Central memory CD8-positive, alpha-beta T cell (primary cell): ENCODE measurements around the gene GRM4.
"Not testable (repeated sequence)": the region's sequence is repeated elsewhere in the genome, so short reads cannot be mapped to it uniquely, and the experiment has no call there.

ENCODE experiments used
- ATAC-seq: fragments of 150-1000 bp; cut with Tn5 transposase; replicated peaks from 2 replicates; pipeline ENCODE4 v1.10.0; 2022; ENCODE audit warnings: mild to moderate bottlenecking, moderate FRiP score, moderate number of reproducible peaks; ENCODE audit not compliant: poor library complexity, severe bottlenecking; ENCODE audit errors: extremely low read depth
- DNase-seq, 2 donors: peaks; one replicate each; pipeline ENCODE4 v3.0.0; 2021; ENCODE audit warnings: low spot score in 2 of 2
- H3K27ac Mint-ChIP-seq: one replicate; pipeline ENCODE4 v1.8.0; 2022; ENCODE audit warnings: low read depth, mild to moderate bottlenecking, moderate library complexity, mixed read lengths
- H3K27me3 Mint-ChIP-seq: one replicate; pipeline ENCODE4 v1.8.0; 2022; ENCODE audit warnings: mixed read lengths
- H3K36me3 Mint-ChIP-seq: one replicate; pipeline ENCODE4 v1.8.0; 2022; ENCODE audit warnings: mild to moderate bottlenecking, moderate library complexity, mixed read lengths; ENCODE audit not compliant: insufficient read depth
- H3K4me1 Mint-ChIP-seq: one replicate; pipeline ENCODE4 v1.8.0; 2022; ENCODE audit warnings: mixed read lengths
- H3K4me3 Mint-ChIP-seq: one replicate; pipeline ENCODE4 v1.8.0; 2022; ENCODE audit warnings: mild to moderate bottlenecking, moderate library complexity, mixed read lengths
- H3K9me3 Mint-ChIP-seq: one replicate; pipeline ENCODE4 v1.8.0; 2022; ENCODE audit warnings: mixed read lengths

Gene GRM4

DNA sequence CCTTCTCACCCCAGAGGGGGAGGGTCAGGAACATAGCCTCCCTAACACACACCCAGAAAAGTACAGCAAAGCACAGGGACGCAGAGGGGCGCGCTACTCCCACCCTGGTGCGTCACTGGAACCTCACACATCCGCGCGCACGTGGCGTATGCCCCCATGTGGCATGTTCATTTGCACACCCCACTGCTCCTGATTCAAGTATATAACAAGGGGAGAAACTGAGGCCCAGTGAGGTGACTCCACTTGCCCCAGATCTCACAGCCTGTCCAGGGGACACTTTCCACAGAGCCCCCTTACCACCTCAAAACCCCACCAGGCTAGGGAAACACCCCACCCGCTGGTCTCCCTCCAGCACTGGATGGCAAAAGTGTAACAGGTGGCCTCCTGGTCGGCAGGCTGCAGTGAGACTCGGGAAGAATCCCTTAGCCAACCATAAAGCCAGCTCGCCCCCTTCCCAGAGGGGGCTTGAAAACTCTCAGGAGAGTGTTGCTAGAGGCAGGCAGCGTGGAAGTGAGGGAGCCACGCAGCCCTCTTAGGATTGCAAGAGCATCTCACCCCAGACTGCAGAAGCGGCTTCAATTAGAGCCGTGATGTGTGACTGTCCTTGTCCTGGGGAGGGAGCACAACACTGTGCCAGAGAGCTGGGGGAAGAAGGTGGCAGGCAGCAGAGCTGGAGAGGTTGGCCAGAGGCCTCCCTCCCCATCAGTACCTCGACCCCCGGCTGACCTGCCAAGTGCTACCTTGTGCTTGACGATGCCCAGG lies at the start of gene GRM4:
Gene GRM4, minus strand, starts transcription at position 67 of the 762 bp plus-strand sequence. CDS start 12,591 bp downstream, outside the sequence.
- H3K27ac Mint-ChIP-seq: no peak within 1 kb of the TSS
- H3K4me3 Mint-ChIP-seq: peak within 1 kb of the TSS; percentile 76
- ATAC-seq: no peak
- H3K36me3 Mint-ChIP-seq: peaks cover 4% of the 10 kb centered on the region
- H3K27me3 Mint-ChIP-seq: peaks cover 68% of the 10 kb centered on the region
- peaks cover 14% of the 10 kb centered on the region for H3K4me1 Mint-ChIP-seq
- no peak for DNase-seq
- no peaks in the 10 kb centered on the region for H3K9me3 Mint-ChIP-seq

GRCh38 chr6:34194772-34195171 lies 48.9 kb upstream of the GRM4 start:
- no peak overlapping the region for H3K4me3 Mint-ChIP-seq
- H3K9me3 Mint-ChIP-seq: no peaks in the 10 kb centered on the region
- no peak overlapping the region for H3K27ac Mint-ChIP-seq
- DNase-seq: no peak
- H3K27me3 Mint-ChIP-seq: no peaks in the 10 kb centered on the region
- no peaks in the 10 kb centered on the region for H3K36me3 Mint-ChIP-seq
- ATAC-seq: no peak
- H3K4me1 Mint-ChIP-seq: peaks cover 5% of the 10 kb centered on the region

DNA sequence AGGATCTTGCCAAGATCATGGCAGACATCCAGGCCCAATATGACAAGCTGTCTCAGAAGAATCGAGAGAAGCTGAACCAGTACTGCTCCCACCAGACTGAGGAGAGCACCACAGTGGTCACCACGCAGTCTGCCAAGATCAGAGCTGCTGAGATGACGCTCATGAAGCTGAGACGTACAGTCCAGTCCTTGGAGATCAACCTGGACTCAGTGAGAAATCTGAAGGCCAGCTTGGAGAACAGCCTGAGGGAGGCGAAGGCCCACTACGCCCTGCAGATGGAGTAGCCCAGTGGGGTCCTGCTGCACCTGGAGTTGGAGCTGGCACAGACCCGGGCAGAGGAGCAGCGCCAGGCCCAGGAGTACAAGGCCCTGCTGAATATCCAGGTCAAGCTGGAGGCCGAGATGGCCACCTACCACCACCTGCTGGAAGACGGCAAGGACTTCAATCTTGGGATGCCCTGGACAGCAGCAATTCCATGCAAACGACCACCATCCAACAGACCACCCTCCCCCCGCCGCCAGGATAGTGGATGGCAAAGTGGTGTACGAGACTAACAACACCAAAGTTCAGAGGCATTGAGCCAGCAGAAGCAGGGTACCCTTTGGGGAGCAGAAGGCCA lies 44.7 kb upstream of the GRM4 start:
- H3K4me3 Mint-ChIP-seq: no peak overlapping the region
- H3K9me3 Mint-ChIP-seq: no peaks in the 10 kb centered on the region
- no peak overlapping the region for H3K27ac Mint-ChIP-seq
- H3K4me1 Mint-ChIP-seq: no peaks in the 10 kb centered on the region
- H3K36me3 Mint-ChIP-seq: no peaks in the 10 kb centered on the region
- DNase-seq: no peak
- no peak for ATAC-seq
- H3K27me3 Mint-ChIP-seq: no peaks in the 10 kb centered on the region

- Mint-ChIP-seq H3K9me3 (no peaks in the 10 kb centered on the region), H3K27ac (no peak overlapping the region), H3K36me3 (no peaks in the 10 kb centered on the region), H3K4me3 (no peak overlapping the region), H3K27me3 (no peaks in the 10 kb centered on the region), H3K4me1 (no peaks in the 10 kb centered on the region)
- ATAC-seq (no peak), DNase-seq (no peak)
Measured at GRCh38 chr6:34189806-34190503, 44.1 kb upstream of the GRM4 start.

GRCh38 chr6:34184726-34185125 lies 38.8 kb upstream of the GRM4 start:
- H3K36me3 Mint-ChIP-seq, DNase-seq, H3K9me3 Mint-ChIP-seq, H3K27me3 Mint-ChIP-seq, ATAC-seq, H3K4me3 Mint-ChIP-seq, H3K27ac Mint-ChIP-seq: not testable (repeated sequence)
- peaks cover 23% of the 10 kb centered on the region for H3K4me1 Mint-ChIP-seq

GRCh38 chr6:34182751-34183531 lies 37.1 kb upstream of the GRM4 start:
- DNase-seq (peak; percentile 51 to 85), ATAC-seq (peak; percentile 98)
- H3K4me1 Mint-ChIP-seq: peaks cover 23% of the 10 kb centered on the region
- no peaks in the 10 kb centered on the region for H3K27me3 Mint-ChIP-seq
- H3K36me3 Mint-ChIP-seq: peaks cover 8% of the 10 kb centered on the region
- H3K27ac Mint-ChIP-seq: peak overlapping the region; percentile 64
- peak overlapping the region; percentile 68 for H3K4me3 Mint-ChIP-seq
- peaks cover 5% of the 10 kb centered on the region for H3K9me3 Mint-ChIP-seq

GRCh38 chr6:34181908-34182307 lies 36.0 kb upstream of the GRM4 start:
- DNase-seq (no peak), ATAC-seq (peak; percentile 23)
- H3K9me3 Mint-ChIP-seq: peaks cover 5% of the 10 kb centered on the region
- H3K27ac Mint-ChIP-seq: peak overlapping the region; percentile 64
- no peaks in the 10 kb centered on the region for H3K27me3 Mint-ChIP-seq
- no peak overlapping the region for H3K4me3 Mint-ChIP-seq
- peaks cover 23% of the 10 kb centered on the region for H3K4me1 Mint-ChIP-seq
- H3K36me3 Mint-ChIP-seq: peaks cover 8% of the 10 kb centered on the region

GRCh38 chr6:34179106-34179720 lies 33.3 kb upstream of the GRM4 start:
- Mint-ChIP-seq H3K4me1 (peaks cover 23% of the 10 kb centered on the region), H3K9me3 (peaks cover 5% of the 10 kb centered on the region), H3K4me3 (no peak overlapping the region), H3K27ac (no peak overlapping the region), H3K27me3 (no peaks in the 10 kb centered on the region), H3K36me3 (peaks cover 8% of the 10 kb centered on the region)
- no peak for ATAC-seq
- no peak for DNase-seq

- Mint-ChIP-seq H3K27ac (no peak overlapping the region), H3K27me3 (no peaks in the 10 kb centered on the region), H3K36me3 (peaks cover 8% of the 10 kb centered on the region), H3K9me3 (peaks cover 2% of the 10 kb centered on the region), H3K4me1 (peaks cover 20% of the 10 kb centered on the region), H3K4me3 (no peak overlapping the region)
- ATAC-seq (no peak), DNase-seq (no peak)
Measured at GRCh38 chr6:34178357-34179105, 32.6 kb upstream of the GRM4 start.

DNA sequence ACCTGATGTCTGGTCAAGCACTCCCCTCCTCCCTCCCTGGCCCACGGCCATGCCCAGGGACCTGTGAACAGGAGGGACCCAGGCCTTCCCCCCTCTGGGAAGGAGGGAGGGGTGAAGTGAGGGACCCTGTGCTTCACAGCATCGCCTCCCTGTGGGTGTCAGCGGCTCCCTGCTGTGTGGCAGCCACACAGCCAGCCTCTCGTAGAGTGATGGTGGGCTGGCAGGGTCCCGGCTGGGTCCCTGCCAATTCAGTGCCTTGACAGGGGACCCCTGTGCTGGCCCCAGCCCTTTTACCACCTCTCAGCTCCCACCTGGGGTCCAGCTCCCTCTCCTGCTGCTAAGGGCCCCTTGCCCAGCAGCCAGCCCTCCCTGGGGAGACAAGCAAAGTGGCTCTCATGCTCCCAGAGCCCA lies 31.3 kb upstream of the GRM4 start:
- ATAC-seq (no peak), DNase-seq (no peak)
- Mint-ChIP-seq H3K36me3 (peaks cover 2% of the 10 kb centered on the region), H3K27me3 (no peaks in the 10 kb centered on the region), H3K9me3 (no peaks in the 10 kb centered on the region), H3K4me3 (no peak overlapping the region), H3K4me1 (peaks cover 7% of the 10 kb centered on the region), H3K27ac (no peak overlapping the region)

DNA sequence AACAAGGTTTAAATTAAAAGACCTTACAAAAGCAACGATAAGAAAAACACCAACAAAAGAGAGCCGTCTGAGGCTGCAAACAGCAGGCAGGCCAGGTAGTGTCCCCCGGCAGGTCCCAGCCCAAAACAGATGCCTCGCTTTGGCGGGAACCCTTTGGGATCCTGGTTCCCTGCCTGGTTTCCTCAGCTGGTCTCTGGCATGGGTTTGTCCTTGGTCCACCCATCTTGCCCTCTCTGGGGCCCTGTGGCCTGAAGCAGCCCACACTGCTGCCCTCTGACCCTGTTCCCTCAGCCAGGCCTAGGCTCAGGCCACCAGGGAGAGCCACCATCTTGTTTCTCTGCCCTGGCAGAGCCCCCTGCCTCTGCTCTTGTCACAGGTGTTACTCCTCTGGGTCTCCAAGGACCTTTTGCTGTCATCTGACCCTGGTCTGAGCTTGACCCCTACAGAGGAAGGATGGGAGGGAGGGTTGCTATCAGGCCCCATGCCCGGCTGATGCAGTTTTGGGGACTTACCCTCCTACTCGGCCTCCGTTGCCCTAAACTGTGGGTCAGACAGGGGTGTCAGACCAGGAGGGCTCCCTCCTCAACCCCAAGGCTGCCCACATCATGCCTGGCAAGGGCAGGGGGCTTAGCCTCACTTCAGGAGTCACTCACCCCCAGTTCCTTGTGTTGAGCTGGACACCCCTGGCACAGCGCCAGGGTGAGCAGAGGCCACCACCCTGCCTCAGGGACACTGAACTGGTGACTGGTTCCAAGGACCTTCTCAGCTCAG lies 30.6 kb upstream of the GRM4 start:
- Mint-ChIP-seq H3K27me3 (no peaks in the 10 kb centered on the region), H3K9me3 (no peaks in the 10 kb centered on the region), H3K4me3 (no peak overlapping the region), H3K36me3 (peaks cover 2% of the 10 kb centered on the region), H3K27ac (no peak overlapping the region), H3K4me1 (no peaks in the 10 kb centered on the region)
- DNase-seq: no peak
- no peak for ATAC-seq
